ENCODE measurements around the gene SHLD1. TPM values are rescaled to one million over a fixed set of nuclear protein-coding genes. Genes with fewer than 3 reads are reported as not detected.

The SHLD1 gene
- total RNA-seq, 2 donors from 2014 or later = 4.0 to 6.6 TPM

GRCh38 chr20:5772704-5773103 is 22.5 kb downstream of the SHLD1 start:
- H3K27ac Mint-ChIP-seq = no peak overlapping the region
- WGBS, 2 experiments (ENCODE audit: insufficient coverage in 1 of 2, insufficient read length in 1 of 2) = 84 to 90% methylated on average over 4 to 5 of the region's 5 CpGs
- H3K36me3 Mint-ChIP-seq (ENCODE audit: low read depth) = peaks cover 17% of the 10 kb centered on the region
- no peak overlapping the region for H3K9ac ChIP-seq (ENCODE audit: extremely low read depth, low read length, poor library complexity, severe bottlenecking)
- no peaks in the 10 kb centered on the region for H3K9me3 Mint-ChIP-seq
- H3K27ac ChIP-seq (ENCODE audit: low read depth, low read length) = no peak overlapping the region
- no peaks in the 10 kb centered on the region for H3K36me3 ChIP-seq (ENCODE audit: control insufficient read depth, insufficient read depth, low read length)
- no peaks in the 10 kb centered on the region for H3K27me3 Mint-ChIP-seq (ENCODE audit: insufficient read depth)
- H3K4me3 Mint-ChIP-seq = no peak overlapping the region
- H3K9me3 ChIP-seq (ENCODE audit: control insufficient read depth, low read length) = no peaks in the 10 kb centered on the region
- no peak overlapping the region for H3K4me3 ChIP-seq (ENCODE audit: low read length)
- TF ChIP-seq, protein P1, sequence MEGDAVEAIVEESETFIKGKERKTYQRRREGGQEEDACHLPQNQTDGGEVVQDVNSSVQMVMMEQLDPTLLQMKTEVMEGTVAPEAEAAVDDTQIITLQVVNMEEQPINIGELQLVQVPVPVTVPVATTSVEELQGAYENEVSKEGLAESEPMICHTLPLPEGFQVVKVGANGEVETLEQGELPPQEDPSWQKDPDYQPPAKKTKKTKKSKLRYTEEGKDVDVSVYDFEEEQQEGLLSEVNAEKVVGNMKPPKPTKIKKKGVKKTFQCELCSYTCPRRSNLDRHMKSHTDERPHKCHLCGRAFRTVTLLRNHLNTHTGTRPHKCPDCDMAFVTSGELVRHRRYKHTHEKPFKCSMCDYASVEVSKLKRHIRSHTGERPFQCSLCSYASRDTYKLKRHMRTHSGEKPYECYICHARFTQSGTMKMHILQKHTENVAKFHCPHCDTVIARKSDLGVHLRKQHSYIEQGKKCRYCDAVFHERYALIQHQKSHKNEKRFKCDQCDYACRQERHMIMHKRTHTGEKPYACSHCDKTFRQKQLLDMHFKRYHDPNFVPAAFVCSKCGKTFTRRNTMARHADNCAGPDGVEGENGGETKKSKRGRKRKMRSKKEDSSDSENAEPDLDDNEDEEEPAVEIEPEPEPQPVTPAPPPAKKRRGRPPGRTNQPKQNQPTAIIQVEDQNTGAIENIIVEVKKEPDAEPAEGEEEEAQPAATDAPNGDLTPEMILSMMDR (conservative IDR thresholded peaks at IDR 0.05) = no peak
- no peaks in the 10 kb centered on the region for H3K27me3 ChIP-seq (ENCODE audit: control insufficient read depth, insufficient read depth, low read length, poor library complexity, severe bottlenecking)
- H3K4me1 ChIP-seq (ENCODE audit: control insufficient read depth, insufficient read depth, low read length) = no peaks in the 10 kb centered on the region
- H3K4me1 Mint-ChIP-seq = peaks cover 10% of the 10 kb centered on the region
- DNase-seq = no peak

DNA sequence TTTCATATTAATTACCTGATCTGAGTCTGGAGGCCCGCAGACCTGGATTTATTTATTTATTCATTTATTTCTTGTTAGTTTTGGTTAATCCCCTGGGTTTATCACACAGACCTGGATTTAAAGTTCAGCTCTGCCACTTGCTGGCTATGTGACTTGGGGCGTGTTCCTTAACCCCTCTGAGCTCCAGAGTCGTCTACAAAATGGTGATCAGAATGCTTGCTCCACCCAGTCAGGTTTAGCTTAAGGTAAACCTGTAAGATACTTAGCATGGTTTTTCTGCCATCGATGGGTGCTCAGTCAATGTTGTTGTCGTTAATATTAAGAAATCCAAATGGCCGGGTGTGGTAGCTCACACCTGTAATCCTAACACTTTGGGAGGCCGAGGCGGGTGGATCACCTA is 23.4 kb downstream of the SHLD1 start:
- H3K4me1 Mint-ChIP-seq = peaks cover 10% of the 10 kb centered on the region
- H3K4me3 Mint-ChIP-seq = no peak overlapping the region
- Histone ChIP-seq H3K27me3 (ENCODE audit: control insufficient read depth, insufficient read depth, low read length, poor library complexity, severe bottlenecking) (no peaks in the 10 kb centered on the region), H3K4me1 (ENCODE audit: control insufficient read depth, insufficient read depth, low read length) (no peaks in the 10 kb centered on the region), H3K9ac (ENCODE audit: extremely low read depth, low read length, poor library complexity, severe bottlenecking) (no peak overlapping the region), H3K27ac (ENCODE audit: low read depth, low read length) (no peak overlapping the region), H3K9me3 (ENCODE audit: control insufficient read depth, low read length) (no peaks in the 10 kb centered on the region), H3K36me3 (ENCODE audit: control insufficient read depth, insufficient read depth, low read length) (no peaks in the 10 kb centered on the region), H3K4me3 (ENCODE audit: low read length) (no peak overlapping the region)
- H3K9me3 Mint-ChIP-seq = no peaks in the 10 kb centered on the region
- no peaks in the 10 kb centered on the region for H3K27me3 Mint-ChIP-seq (ENCODE audit: insufficient read depth)
- WGBS, 2 experiments (ENCODE audit: insufficient coverage in 1 of 2, insufficient read length in 1 of 2) = 86 to 94% methylated on average over 3 to 8 of the region's 8 CpGs
- no peak for DNase-seq
- peaks cover 19% of the 10 kb centered on the region for H3K36me3 Mint-ChIP-seq (ENCODE audit: low read depth)
- H3K27ac Mint-ChIP-seq = no peak overlapping the region
- TF ChIP-seq, protein P1 (conservative IDR thresholded peaks at IDR 0.05) = no peak

DNA sequence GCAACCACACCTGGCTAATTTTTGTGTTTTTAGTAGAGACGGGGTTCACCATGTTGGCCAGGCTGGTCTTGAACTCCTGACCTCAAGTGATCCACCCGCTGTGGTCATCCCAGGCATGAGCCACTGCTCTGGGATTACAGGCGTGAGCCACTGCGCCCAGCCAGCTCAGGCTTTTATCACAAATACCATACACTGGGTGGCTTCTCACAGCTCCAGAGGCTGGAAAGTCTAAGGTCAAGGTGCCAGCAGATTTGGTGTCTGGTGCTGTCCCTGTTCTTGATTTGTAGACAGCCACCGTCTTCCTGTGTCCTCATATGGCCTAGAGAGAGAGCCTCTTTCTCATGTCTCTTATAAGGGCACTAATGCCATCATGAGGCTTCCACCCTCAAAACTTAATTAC is 25.9 kb downstream of the SHLD1 start:
- Histone ChIP-seq H3K4me3 (ENCODE audit: low read length) (no peak overlapping the region), H3K27ac (ENCODE audit: low read depth, low read length) (no peak overlapping the region), H3K9me3 (ENCODE audit: control insufficient read depth, low read length) (no peaks in the 10 kb centered on the region), H3K36me3 (ENCODE audit: control insufficient read depth, insufficient read depth, low read length) (no peaks in the 10 kb centered on the region), H3K27me3 (ENCODE audit: control insufficient read depth, insufficient read depth, low read length, poor library complexity, severe bottlenecking) (no peaks in the 10 kb centered on the region), H3K9ac (ENCODE audit: extremely low read depth, low read length, poor library complexity, severe bottlenecking) (no peak overlapping the region), H3K4me1 (ENCODE audit: control insufficient read depth, insufficient read depth, low read length) (no peaks in the 10 kb centered on the region)
- DNase-seq = no peak
- peaks cover 24% of the 10 kb centered on the region for H3K36me3 Mint-ChIP-seq (ENCODE audit: low read depth)
- H3K9me3 Mint-ChIP-seq = no peaks in the 10 kb centered on the region
- peaks cover 14% of the 10 kb centered on the region for H3K4me1 Mint-ChIP-seq
- no peak overlapping the region for H3K4me3 Mint-ChIP-seq
- no peak overlapping the region for H3K27ac Mint-ChIP-seq
- WGBS, 2 experiments (ENCODE audit: insufficient coverage in 1 of 2, insufficient read length in 1 of 2) = 96 to 97% methylated on average over 4 to 5 of the region's 5 CpGs
- H3K27me3 Mint-ChIP-seq (ENCODE audit: insufficient read depth) = no peaks in the 10 kb centered on the region
- TF ChIP-seq, protein P1 (conservative IDR thresholded peaks at IDR 0.05) = no peak

All from endodermal cell (in vitro differentiated cells).